HL-60 (cell line): ENCODE measurements around the gene POU5F1.
A peak's percentile ranks its signal among the peaks of the same experiment; 100 is the strongest.
"Not testable (repeated sequence)": the region's sequence is repeated elsewhere in the genome, so short reads cannot be mapped to it uniquely, and the experiment has no call there.

Source experiments
- DNase-seq, 2 experiments: peaks; one replicate each; pipeline ENCODE4 v3.0.0-alpha.2; 2010 to 2020; ENCODE audit warnings: low read depth in 1 of 2, low spot score in 1 of 2
- H3K27ac ChIP-seq: fragments of 250-450 bp; sonication (Bioruptor Pico); replicated peaks from 2 replicates; pipeline ENCODE4 v1.5.1; 2020; ENCODE audit warnings: mild to moderate bottlenecking, moderate library complexity
- H3K27me3 ChIP-seq: fragments of 250-450 bp; sonication (Bioruptor Pico); 2 replicates; pipeline ENCODE4 v1.5.1; 2021; ENCODE audit warnings: mild to moderate bottlenecking, moderate library complexity; ENCODE audit not compliant: insufficient read depth, poor library complexity, severe bottlenecking
- H3K4me3 ChIP-seq: replicated peaks from 2 replicates; pipeline ENCODE4 v1.5.1; 2011; ENCODE audit warnings: mild to moderate bottlenecking, control low read depth, low read length; ENCODE audit not compliant: insufficient read depth
- GABPA ChIP-seq: IDR thresholded peaks from 2 replicates; pipeline ENCODE4 v1.6.1; 2012; ENCODE audit warnings: low read depth
- SPI1 ChIP-seq: IDR thresholded peaks from 2 replicates; pipeline ENCODE4 v1.6.1; 2012; ENCODE audit warnings: low read depth, mild to moderate bottlenecking, borderline replicate concordance
- TF ChIP-seq, protein P1 (sequence below): IDR thresholded peaks from 2 replicates; pipeline ENCODE4 v1.6.1; 2012; ENCODE audit warnings: low read depth; ENCODE audit not compliant: insufficient replicate concordance
- TF ChIP-seq, protein P2 (sequence below): IDR thresholded peaks from one replicate; pipeline ENCODE4 v1.5.1; 2011; ENCODE audit warnings: low read length, control low read depth, inconsistent platforms; ENCODE audit not compliant: insufficient read depth

POU5F1 gene

DNA sequence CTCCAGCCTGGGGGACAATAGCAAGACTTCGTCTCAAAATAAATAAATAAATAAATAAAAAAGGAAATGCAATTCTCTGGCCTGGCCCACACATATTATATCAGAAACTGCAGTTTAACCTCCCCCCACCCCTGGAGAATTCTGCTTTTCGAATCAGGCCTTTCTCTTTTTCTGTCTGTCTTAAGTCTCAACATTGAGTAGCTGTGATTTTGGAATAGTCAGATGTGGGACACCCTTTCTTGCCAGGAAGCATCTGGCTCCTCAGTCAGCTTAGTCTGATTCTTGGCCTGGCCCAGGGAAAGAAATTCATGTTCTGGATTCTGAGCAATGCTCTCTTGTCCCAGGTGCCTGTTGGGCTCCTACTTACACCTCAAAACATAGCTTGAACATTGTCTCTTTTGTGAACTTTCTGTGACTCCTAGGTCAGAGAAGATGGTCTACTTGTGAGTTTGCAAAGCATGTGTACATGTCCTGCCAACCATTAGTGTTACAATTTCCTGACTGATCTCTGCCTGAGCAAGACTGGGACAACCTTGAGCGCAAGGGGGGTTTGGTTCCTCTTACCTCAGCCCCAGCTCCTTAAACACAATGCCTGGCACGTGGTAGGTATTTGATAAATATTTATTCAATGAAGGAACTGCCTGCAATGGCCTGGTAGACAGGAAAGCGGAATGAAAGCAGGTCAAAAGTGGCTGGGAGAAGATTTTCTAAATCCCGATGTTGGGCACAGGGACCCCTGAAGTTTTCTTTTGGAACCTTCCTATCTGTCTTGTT lies 23.8 kb upstream of the POU5F1 start:
- no peak overlapping the region for H3K4me3 ChIP-seq
- H3K27me3 ChIP-seq, result no peaks in the 10 kb centered on the region
- TF ChIP-seq GABPA, result no peak
- TF ChIP-seq, protein P1, sequence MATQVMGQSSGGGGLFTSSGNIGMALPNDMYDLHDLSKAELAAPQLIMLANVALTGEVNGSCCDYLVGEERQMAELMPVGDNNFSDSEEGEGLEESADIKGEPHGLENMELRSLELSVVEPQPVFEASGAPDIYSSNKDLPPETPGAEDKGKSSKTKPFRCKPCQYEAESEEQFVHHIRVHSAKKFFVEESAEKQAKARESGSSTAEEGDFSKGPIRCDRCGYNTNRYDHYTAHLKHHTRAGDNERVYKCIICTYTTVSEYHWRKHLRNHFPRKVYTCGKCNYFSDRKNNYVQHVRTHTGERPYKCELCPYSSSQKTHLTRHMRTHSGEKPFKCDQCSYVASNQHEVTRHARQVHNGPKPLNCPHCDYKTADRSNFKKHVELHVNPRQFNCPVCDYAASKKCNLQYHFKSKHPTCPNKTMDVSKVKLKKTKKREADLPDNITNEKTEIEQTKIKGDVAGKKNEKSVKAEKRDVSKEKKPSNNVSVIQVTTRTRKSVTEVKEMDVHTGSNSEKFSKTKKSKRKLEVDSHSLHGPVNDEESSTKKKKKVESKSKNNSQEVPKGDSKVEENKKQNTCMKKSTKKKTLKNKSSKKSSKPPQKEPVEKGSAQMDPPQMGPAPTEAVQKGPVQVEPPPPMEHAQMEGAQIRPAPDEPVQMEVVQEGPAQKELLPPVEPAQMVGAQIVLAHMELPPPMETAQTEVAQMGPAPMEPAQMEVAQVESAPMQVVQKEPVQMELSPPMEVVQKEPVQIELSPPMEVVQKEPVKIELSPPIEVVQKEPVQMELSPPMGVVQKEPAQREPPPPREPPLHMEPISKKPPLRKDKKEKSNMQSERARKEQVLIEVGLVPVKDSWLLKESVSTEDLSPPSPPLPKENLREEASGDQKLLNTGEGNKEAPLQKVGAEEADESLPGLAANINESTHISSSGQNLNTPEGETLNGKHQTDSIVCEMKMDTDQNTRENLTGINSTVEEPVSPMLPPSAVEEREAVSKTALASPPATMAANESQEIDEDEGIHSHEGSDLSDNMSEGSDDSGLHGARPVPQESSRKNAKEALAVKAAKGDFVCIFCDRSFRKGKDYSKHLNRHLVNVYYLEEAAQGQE, result no peak
- TF ChIP-seq, protein P2, sequence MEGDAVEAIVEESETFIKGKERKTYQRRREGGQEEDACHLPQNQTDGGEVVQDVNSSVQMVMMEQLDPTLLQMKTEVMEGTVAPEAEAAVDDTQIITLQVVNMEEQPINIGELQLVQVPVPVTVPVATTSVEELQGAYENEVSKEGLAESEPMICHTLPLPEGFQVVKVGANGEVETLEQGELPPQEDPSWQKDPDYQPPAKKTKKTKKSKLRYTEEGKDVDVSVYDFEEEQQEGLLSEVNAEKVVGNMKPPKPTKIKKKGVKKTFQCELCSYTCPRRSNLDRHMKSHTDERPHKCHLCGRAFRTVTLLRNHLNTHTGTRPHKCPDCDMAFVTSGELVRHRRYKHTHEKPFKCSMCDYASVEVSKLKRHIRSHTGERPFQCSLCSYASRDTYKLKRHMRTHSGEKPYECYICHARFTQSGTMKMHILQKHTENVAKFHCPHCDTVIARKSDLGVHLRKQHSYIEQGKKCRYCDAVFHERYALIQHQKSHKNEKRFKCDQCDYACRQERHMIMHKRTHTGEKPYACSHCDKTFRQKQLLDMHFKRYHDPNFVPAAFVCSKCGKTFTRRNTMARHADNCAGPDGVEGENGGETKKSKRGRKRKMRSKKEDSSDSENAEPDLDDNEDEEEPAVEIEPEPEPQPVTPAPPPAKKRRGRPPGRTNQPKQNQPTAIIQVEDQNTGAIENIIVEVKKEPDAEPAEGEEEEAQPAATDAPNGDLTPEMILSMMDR, result no peak
- no peak for TF ChIP-seq SPI1
- DNase-seq, result no peak
- H3K27ac ChIP-seq, result no peak overlapping the region

DNA sequence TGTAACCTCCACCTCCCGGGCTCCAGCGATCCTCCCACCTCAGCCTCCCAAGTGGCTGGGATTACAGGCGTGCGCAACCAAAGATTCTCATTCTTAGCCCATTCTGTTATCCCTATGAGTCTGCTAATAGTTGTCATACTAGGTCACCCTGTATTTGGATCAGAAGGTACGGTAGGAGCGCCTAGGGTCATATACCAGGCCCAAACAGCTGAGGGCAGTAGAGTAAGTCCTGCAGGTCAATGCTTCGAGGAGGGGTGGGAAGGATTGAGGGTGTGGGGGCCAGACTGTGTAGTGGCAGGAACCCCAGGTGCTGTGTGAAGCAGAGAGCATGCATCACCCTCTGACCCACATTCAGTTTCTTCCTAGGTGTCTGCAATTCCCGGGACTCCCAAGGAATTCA lies 22.7 kb upstream of the POU5F1 start:
- Histone ChIP-seq H3K27ac (no peak overlapping the region), H3K4me3 (no peak overlapping the region), H3K27me3 (no peaks in the 10 kb centered on the region)
- TF ChIP-seq GABPA (no peak), SPI1 (no peak)
- TF ChIP-seq, protein P2, result no peak
- TF ChIP-seq, protein P1, result no peak
- no peak for DNase-seq

DNA sequence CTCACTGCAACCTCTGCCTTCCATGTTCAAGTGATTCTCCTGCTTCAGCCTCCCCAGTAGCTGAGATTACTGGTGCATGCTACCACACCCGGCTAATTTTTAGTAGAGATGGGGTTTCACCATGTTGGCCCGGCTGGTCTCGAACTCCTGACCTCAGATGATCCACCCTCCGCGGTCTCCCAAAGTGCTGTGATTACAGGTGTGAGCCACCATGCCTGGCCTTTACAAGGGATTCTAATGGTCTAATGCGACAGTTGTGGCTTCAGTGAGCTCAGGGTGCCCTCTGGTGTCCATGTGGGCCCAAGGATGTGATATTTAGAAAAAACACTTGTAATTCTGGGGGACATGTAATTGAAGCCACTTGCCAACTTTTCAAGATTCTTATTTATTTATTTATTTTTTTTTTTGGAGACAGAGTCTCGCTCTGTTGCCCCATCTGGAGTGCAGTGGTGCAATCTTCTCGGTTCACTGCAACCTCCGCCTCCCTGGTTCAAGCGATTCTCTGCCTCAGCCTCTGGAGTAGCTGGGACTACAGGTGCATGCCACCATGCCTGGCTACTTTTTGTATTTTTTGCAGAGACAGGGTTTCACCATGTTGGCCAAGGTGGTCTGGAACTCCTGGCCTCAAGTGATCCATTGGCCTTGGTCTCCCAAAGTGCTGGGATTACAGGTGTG lies 22.1 kb upstream of the POU5F1 start:
- not testable (repeated sequence) for H3K27ac ChIP-seq, H3K27me3 ChIP-seq, H3K4me3 ChIP-seq
- peak in 1 of 2 experiments; percentile 72 for DNase-seq

DNA sequence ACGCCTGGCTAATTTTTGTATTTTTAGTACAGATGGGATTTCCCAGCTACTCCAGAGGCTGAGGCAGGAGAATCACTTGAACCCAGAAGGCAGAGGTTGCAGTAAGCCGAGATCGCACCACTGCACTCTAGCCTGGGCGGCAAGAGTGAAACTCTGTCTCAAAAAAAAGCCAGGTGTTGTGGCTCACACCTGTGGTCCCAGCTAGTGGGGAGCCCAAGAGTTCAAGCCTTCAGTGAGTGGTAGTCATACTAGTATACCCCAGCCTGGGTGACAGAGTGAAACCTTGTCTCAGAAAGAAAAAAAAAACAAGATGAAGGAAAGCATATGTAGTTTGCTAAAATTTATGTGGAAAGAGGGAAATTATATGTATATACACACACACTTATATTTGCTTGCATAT lies 20.0 kb upstream of the POU5F1 start:
- DNase-seq, result no peak
- TF ChIP-seq, protein P2, result no peak
- TF ChIP-seq SPI1, result no peak
- H3K27ac ChIP-seq, result no peak overlapping the region
- H3K4me3 ChIP-seq, result no peak overlapping the region
- H3K27me3 ChIP-seq, result no peaks in the 10 kb centered on the region

GRCh38 chr6:31189223-31189622 lies 18.7 kb upstream of the POU5F1 start:
- not testable (repeated sequence) for H3K4me3 ChIP-seq, DNase-seq, H3K27me3 ChIP-seq, H3K27ac ChIP-seq
